Stomach smooth muscle (tissue), 2 donors: ENCODE results near the gene CLPSL2.

Source experiments
- H3K27ac ChIP-seq: one replicate; pipeline ENCODE4 v1.7.0; 2013; ENCODE audit warnings: mild to moderate bottlenecking, low read length, inconsistent platforms
- H3K27me3 ChIP-seq, 2 donors: one replicate each; pipeline ENCODE4 v1.7.0; 2013; ENCODE audit warnings: low read length in 2 of 2; ENCODE audit not compliant: insufficient read depth in 2 of 2, control insufficient read depth in 1 of 2
- H3K36me3 ChIP-seq, 2 donors: one replicate each; pipeline ENCODE4 v1.7.0; 2013; ENCODE audit warnings: low read length in 2 of 2; ENCODE audit not compliant: control insufficient read depth in 2 of 2, insufficient read depth in 2 of 2
- H3K4me1 ChIP-seq: one replicate; pipeline ENCODE4 v1.7.0; 2013; ENCODE audit warnings: low read length; ENCODE audit not compliant: control insufficient read depth, insufficient read depth
- H3K4me3 ChIP-seq, 2 donors: one replicate each; pipeline ENCODE4 v1.7.0; 2013; ENCODE audit warnings: low read length in 2 of 2
- H3K9ac ChIP-seq, 2 donors: one replicate each; pipeline ENCODE4 v1.7.0; 2013; ENCODE audit warnings: low read length in 2 of 2, mild to moderate bottlenecking in 1 of 2
- H3K9me3 ChIP-seq, 2 donors: one replicate each; pipeline ENCODE4 v1.7.0; 2013; ENCODE audit warnings: low read length in 2 of 2; ENCODE audit not compliant: control insufficient read depth in 2 of 2
- donor health status: healthy.
- donor health status: Pancreatic carcinoma.

The CLPSL2 gene

GRCh38 chr6:35774116-35774794 is 2.1 kb upstream of the CLPSL2 start:
- no peaks in the 10 kb centered on the region for H3K36me3 ChIP-seq
- H3K4me1 ChIP-seq, result peaks cover 5% of the 10 kb centered on the region
- H3K27me3 ChIP-seq, result peaks cover 16 to 23% of the 10 kb centered on the region in 2 donors
- no peak overlapping the region for H3K27ac ChIP-seq
- H3K9ac ChIP-seq, result no peak overlapping the region
- H3K4me3 ChIP-seq, result no peak overlapping the region
- no peaks in the 10 kb centered on the region for H3K9me3 ChIP-seq

- H3K36me3 ChIP-seq, result no peaks in the 10 kb centered on the region
- H3K27me3 ChIP-seq, result peaks cover 16 to 26% of the 10 kb centered on the region in 2 donors
- no peak overlapping the region for H3K4me3 ChIP-seq
- H3K9me3 ChIP-seq, result no peaks in the 10 kb centered on the region
- H3K9ac ChIP-seq, result no peak overlapping the region
- no peak overlapping the region for H3K27ac ChIP-seq
- peaks cover 5% of the 10 kb centered on the region for H3K4me1 ChIP-seq
Observed at GRCh38 chr6:35775031-35775430, 1.4 kb upstream of the CLPSL2 start.

GRCh38 chr6:35777356-35778102 is 1.1 kb downstream of the CLPSL2 start:
- H3K9ac ChIP-seq, result no peak overlapping the region
- H3K36me3 ChIP-seq, result no peaks in the 10 kb centered on the region
- no peak overlapping the region for H3K4me3 ChIP-seq
- H3K4me1 ChIP-seq, result peaks cover 5% of the 10 kb centered on the region
- no peak overlapping the region for H3K27ac ChIP-seq
- peaks cover 16 to 30% of the 10 kb centered on the region in 2 donors for H3K27me3 ChIP-seq
- H3K9me3 ChIP-seq, result no peaks in the 10 kb centered on the region

- Histone ChIP-seq H3K4me3 (no peak overlapping the region), H3K9ac (no peak overlapping the region), H3K27ac (no peak overlapping the region), H3K9me3 (no peaks in the 10 kb centered on the region), H3K36me3 (no peaks in the 10 kb centered on the region), H3K4me1 (peaks cover 5% of the 10 kb centered on the region), H3K27me3 (peaks cover 16 to 29% of the 10 kb centered on the region in 2 donors)
Observed at GRCh38 chr6:35778437-35778836, 2.0 kb downstream of the CLPSL2 start.

- no peaks in the 10 kb centered on the region for H3K36me3 ChIP-seq
- H3K27me3 ChIP-seq, result peaks cover 11 to 17% of the 10 kb centered on the region in 2 donors
- peaks cover 5% of the 10 kb centered on the region for H3K4me1 ChIP-seq
- H3K4me3 ChIP-seq, result no peak within 1 kb of the TSS
- H3K27ac ChIP-seq, result no peak within 1 kb of the TSS
- no peak within 1 kb of the TSS for H3K9ac ChIP-seq
- no peaks in the 10 kb centered on the region for H3K9me3 ChIP-seq
Observed at GRCh38 chr6:35780719-35781118, 4.3 kb downstream of the CLPSL2 start, which contains the start of gene CLPSL1. Gene CLPSL1 (plus strand): TSS chr6:35781019. CDS start chr6:35781111, 92 bp downstream.

GRCh38 chr6:35781290-35781689 is 4.9 kb downstream of the CLPSL2 start:
- Histone ChIP-seq H3K27me3 (peaks cover 8 to 18% of the 10 kb centered on the region in 2 donors), H3K4me3 (no peak overlapping the region)

GRCh38 chr6:35782424-35782823 is 6.0 kb downstream of the CLPSL2 start:
- Histone ChIP-seq H3K9ac (no peak overlapping the region), H3K4me3 (no peak overlapping the region), H3K27ac (no peak overlapping the region), H3K9me3 (no peaks in the 10 kb centered on the region), H3K4me1 (no peaks in the 10 kb centered on the region), H3K36me3 (no peaks in the 10 kb centered on the region), H3K27me3 (peaks cover 12 to 28% of the 10 kb centered on the region in 2 donors)

More at GRCh38 chr6:35781290-35781689, 4.9 kb downstream of the CLPSL2 start:
- H3K4me1 ChIP-seq, result peaks cover 4% of the 10 kb centered on the region
- H3K9ac ChIP-seq, result no peak overlapping the region
- H3K36me3 ChIP-seq, result no peaks in the 10 kb centered on the region
- no peaks in the 10 kb centered on the region for H3K9me3 ChIP-seq
- H3K27ac ChIP-seq, result no peak overlapping the region

- Histone ChIP-seq H3K36me3 (no peaks in the 10 kb centered on the region), H3K4me3 (no peak overlapping the region), H3K27ac (no peak overlapping the region), H3K9me3 (no peaks in the 10 kb centered on the region), H3K9ac (no peak overlapping the region), H3K4me1 (no peaks in the 10 kb centered on the region), H3K27me3 (peaks cover 17 to 39% of the 10 kb centered on the region in 2 donors)
Observed at GRCh38 chr6:35784200-35784599, 7.8 kb downstream of the CLPSL2 start.

GRCh38 chr6:35786272-35786671 is 9.9 kb downstream of the CLPSL2 start:
- Histone ChIP-seq H3K4me3 (no peak overlapping the region), H3K9ac (no peak overlapping the region), H3K4me1 (no peaks in the 10 kb centered on the region), H3K9me3 (no peaks in the 10 kb centered on the region), H3K27me3 (peaks cover 17 to 32% of the 10 kb centered on the region in 2 donors), H3K27ac (no peak overlapping the region), H3K36me3 (no peaks in the 10 kb centered on the region)

GRCh38 chr6:35786810-35787209 is 10.4 kb downstream of the CLPSL2 start:
- Histone ChIP-seq H3K36me3 (no peaks in the 10 kb centered on the region), H3K4me3 (no peak overlapping the region), H3K27ac (no peak overlapping the region), H3K9ac (no peak overlapping the region), H3K4me1 (no peaks in the 10 kb centered on the region), H3K27me3 (peaks cover 17 to 32% of the 10 kb centered on the region in 2 donors), H3K9me3 (no peaks in the 10 kb centered on the region)
